Activated CD4-positive, CD25-positive, alpha-beta regulatory T cell treated with anti-CD3 and anti-CD28 coated beads, Interleukin-2, amount 50 U/mL, for 72 hours (primary cell): ENCODE data around the gene PRKG1.

Source experiments
- DNase-seq: peaks from one replicate; pipeline ENCODE4 v3.0.0; 2021

PRKG1 gene

DNA sequence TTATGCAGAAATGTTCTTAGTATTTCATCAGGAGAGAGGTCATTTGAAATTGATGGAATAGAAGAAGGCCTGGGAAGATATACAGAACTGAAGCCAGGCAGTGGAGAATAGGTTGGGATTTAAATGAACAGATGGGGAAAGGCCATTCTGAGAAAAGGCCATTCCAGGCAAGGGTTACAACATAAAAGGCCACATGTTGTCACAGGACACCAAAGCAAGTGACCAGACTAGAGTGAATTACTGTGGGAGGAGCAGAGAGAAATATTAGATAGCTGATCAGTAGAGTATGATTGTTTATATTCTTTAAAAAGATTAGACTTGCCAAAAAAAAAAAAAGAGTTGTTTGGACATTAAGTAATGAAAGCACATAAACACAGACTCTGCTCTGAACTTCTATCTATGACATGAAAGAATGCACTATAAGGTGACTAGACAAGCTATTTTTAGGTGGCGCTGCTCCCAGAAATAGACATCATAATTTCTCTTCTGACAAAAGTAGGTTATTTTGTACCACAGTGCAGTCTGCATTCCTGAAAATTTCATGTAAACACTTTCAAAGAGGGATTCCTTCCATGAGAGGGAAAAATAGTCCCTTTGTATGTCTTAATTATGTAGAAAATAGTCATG is 1184.6 kb downstream of the PRKG1 start:
- no peak for DNase-seq

DNA sequence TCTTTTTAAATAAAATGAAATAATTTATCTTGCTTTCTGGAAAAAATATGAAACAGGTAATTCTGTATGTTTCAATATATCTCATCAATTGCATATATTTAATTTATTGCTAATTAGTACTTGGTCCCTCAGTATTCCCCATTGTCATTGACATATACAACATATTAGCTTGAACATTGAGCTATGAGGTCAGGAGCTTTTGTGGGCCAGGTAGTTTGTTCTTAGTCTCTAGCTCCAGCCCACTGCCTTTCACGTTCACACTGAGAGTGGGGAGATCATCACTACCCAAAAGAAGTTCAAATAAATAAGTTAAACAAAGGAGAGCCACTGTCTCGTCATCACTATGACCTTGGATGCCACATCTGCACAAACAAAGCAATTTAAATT is 1185.1 kb downstream of the PRKG1 start:
- DNase-seq, result no peak

GRCh38 chr10:52261362-52261761 is 1187.1 kb downstream of the PRKG1 start:
- no peak for DNase-seq

- no peak for DNase-seq
Measured at GRCh38 chr10:52265131-52265926, 1191.0 kb downstream of the PRKG1 start.

DNA sequence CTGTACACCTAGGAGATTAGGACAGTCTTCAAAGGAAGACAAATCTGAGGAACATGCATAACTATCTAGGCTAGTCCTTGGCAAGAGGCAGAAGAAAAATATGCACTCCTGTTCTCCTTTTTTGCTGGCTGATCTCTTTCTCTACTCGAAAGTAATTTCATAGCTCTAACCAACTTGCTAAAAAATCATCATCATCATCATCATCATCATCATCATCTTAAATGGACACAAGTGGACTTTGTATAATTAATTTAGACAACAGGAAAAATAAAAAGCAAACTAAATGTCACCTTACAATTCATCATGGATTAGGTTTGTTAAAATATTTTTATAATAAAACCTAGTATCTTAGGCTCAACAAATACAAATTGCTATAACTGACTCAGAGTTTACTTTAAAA is 1192.6 kb downstream of the PRKG1 start:
- no peak for DNase-seq

- no peak for DNase-seq
Measured at GRCh38 chr10:52268790-52269189, 1194.5 kb downstream of the PRKG1 start.

GRCh38 chr10:52269233-52269632 is 1194.9 kb downstream of the PRKG1 start:
- DNase-seq, result no peak

DNA sequence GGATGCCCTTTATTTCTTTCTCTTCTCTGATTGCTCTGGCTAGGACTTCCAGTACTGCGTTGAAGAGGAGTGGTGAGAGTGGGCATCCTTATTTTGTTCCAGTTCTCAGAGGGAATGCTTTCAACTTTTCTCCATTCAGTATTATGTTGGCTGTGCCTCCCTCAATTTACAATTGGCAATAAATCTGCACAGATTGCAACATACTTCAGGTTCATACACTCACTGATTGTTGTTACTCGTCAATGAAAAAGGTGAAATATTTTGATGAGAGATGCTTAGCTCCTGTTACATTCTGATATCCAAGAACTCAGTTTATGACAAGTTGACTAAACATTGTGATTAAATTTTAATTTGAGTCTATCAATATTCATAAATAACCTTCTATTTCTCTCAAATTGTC is 1201.9 kb downstream of the PRKG1 start:
- no peak for DNase-seq

- DNase-seq, result no peak
Measured at GRCh38 chr10:52276986-52277385, 1202.7 kb downstream of the PRKG1 start.

DNA sequence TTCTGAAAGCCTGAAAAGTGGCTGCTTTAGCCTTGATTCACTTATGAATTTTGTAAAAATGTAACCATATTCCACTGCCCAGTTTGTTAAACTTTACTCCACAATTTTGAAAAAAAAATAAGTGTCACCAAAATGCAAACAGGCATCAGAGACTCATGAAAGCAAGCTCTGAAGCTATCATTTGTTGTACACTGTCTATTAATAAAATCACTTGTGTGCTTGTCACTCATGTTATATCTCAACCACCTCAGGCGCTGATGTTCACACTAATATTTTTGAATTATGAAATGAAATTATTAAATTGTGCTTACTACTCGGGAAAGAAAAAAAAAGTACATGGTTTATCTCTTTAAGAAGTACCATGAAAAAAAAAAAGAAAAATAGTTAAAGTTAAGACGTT is 1205.3 kb downstream of the PRKG1 start:
- no peak for DNase-seq

DNA sequence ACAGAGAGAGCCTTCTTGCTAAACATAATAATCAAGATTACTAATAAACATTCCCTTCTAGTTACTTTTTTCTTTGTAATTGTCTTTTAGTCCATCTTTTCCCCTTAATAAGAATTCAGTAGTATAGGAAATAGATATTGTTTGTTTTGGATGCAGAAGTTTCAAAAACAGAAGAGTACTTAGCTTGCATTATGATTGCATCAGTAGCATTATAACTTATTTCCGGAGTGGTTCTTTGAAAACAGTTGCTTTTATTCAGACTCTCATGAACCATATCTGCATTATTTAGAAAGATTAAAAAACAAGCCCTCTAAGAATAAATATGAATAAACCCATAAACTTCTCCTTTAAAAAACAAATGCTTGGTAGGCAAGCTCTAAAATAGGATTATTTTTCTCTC is 1205.8 kb downstream of the PRKG1 start:
- no peak for DNase-seq

DNA sequence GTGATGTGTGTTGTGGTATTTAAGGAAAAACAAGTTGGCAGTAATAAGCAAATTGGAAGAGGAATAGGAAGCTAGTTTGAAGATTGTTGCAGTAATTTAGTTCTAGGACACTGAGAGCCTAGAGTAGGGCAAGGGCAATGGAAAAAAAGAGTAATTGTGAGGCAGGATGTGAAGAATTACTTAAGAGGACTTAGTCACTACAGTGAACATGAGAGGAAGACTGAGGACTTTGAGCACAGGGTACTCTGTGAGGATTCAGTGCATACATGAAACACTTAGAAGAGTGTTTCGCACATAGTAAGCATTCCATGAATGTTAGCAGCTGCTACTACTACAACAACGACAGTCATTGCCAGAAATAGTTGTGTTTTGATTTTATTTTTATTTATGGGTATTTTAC is 1208.9 kb downstream of the PRKG1 start:
- DNase-seq, result no peak

DNA sequence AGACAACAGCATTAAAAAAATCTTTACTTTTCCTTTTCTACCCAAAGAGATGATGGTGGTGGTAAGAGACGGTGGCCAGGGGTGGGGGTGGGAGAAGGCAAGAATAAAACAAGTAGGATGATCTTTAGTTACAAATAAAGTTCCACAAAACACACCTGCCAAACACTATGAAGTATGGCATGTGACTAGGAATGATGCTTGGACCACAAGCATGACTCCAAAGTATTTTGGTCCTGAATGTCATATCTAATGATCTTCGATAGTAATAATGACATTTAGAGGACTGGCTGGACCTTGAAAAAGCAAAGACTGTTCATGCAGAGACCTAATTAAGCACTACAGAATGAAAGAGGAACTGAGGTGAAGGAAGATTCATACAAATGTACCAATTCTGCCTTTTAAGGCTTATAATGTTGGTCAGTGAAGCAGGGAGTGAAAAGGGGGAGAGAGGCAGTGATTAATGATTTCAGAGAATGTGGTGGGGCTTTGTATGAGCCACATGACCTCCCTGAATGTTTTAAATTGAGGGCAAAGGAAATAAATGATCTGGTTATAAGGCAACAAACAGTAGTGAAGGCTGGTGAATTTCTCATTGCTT is 1210.2 kb downstream of the PRKG1 start:
- DNase-seq, result no peak

- no peak for DNase-seq
Measured at GRCh38 chr10:52287866-52288265, 1213.6 kb downstream of the PRKG1 start.

DNA sequence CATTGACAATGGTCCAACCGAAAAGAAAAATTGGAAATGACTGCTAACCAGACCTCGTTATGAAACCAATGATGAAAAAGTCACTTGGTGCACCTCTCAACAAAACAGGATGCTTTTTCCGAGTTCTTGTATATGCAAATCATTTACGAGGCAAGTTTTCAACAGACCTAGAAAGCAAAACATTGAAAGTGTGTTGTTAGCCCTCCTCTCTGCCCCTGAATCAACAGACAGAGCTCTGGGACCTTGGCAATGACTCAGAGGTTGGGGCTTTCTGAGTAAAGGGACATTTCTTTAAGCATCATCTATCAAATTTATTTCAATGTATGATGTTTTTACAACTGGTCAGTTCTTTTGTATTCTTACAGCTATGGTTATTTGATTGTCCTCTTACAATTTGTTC is 1223.5 kb downstream of the PRKG1 start:
- DNase-seq, result no peak

- no peak for DNase-seq
Measured at GRCh38 chr10:52300599-52301277, 1226.5 kb downstream of the PRKG1 start.

DNA sequence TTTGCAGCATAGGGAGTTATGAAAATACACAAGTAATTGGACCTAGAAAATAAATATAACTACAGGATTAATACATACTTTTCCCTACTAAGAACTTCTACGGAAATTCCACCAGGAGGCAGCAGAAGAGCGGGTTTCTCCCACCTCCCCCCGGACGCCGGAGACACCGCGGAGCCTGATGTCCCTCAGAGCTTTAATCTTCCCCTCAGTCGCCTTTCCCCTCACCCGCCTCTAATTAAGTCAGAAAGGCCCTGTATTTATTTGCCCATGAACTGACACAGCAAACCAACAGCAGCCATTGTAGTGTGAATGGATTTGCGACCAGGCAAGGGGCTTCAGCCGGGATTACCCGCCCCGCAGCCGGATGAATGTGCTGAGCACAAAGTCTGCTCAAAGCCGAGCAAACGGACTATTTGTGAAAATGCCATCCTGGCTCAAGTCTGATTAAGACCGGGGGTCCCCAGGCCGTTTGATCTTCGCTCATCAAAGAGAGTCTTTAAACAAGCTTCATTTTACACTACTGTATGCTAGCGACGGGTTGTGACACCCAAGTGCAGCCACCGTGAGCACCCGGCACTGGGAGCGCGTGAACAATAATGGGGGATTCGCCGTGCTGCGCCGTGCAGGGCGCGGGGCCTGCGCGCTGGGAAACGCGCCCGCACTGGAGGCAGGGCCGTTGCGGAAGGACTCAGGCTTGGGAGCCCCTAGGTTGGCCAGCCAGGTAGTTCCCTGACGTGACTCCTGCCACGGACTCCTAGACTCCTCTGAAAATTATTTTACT is 1234.2 kb downstream of the PRKG1 start:
- DNase-seq, result no peak

- DNase-seq, result no peak
Measured at GRCh38 chr10:52312942-52313255, 1238.6 kb downstream of the PRKG1 start.

- no peak for DNase-seq
Measured at GRCh38 chr10:52313256-52313932, 1239.1 kb downstream of the PRKG1 start.

DNA sequence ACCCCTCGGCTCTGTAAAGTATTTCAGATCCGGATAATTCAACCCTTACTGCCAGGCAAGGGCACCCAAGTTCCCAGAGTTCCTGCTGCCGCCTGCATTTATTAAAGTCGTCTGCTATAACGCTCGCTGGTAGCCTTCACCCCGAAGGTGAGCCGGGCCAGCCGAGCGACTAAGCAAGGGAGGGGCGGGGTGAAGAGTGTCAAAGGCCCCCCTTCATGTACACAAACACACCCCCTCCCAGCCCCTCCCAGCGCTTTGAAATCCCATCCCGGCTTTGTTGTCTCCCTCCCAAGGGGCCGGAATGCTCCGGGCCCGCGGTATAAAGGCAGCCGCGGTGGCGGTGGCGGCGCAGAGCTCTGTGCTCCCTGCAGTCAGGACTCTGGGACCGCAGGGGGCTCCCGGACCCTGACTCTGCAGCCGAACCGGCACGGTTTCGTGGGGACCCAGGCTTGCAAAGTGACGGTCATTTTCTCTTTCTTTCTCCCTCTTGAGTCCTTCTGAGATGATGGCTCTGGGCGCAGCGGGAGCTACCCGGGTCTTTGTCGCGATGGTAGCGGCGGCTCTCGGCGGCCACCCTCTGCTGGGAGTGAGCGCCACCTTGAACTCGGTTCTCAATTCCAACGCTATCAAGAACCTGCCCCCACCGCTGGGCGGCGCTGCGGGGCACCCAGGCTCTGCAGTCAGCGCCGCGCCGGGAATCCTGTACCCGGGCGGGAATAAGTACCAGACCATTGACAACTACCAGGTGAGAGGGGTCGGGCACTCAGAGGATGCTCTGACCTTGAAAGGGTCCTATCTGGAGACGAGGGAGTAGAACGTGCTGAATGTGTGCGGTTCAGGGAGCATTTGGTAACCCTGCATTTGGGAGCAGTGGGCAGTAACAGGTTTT is 1239.9 kb downstream of the PRKG1 start, which contains the start of gene DKK1:
Gene DKK1 (plus strand): TSS at position 349 of the 889 bp plus-strand sequence. CDS start 154 bp downstream, at position 503.
- no peak for DNase-seq

GRCh38 chr10:52314822-52315552 is 1240.7 kb downstream of the PRKG1 start:
- no peak for DNase-seq
